Thyroid gland (tissue), 4 donors: ENCODE data around the gene ITGB1. TPM values are rescaled to one million over a fixed set of nuclear protein-coding genes. Genes with fewer than 3 reads are reported as not detected.

Experiments
- DNase-seq, 2 donors: peaks; one replicate each; pipeline ENCODE4 v3.0.0-alpha.2; 2019
- H3K27ac ChIP-seq, 3 donors: fragments of 200-600 bp; sonication (generic); 1 replicate in 2 of 3; 2 replicates in 1 of 3; pipeline ENCODE4 v1.5.1; 2016 to 2019; ENCODE audit warnings: mild to moderate bottlenecking in 1 of 3, moderate library complexity in 1 of 3
- H3K27me3 ChIP-seq: fragments of 200-600 bp; sonication (generic); one replicate; pipeline ENCODE4 v1.5.1; 2019
- H3K36me3 ChIP-seq, 2 donors: fragments of 200-600 bp; sonication (generic); one replicate each; pipeline ENCODE4 v1.5.1; 2016 to 2019
- H3K4me1 ChIP-seq, 2 donors: fragments of 200-600 bp; sonication (generic); one replicate each; pipeline ENCODE4 v1.5.1; 2017 to 2019
- H3K4me3 ChIP-seq, 3 donors: fragments of 200-600 bp; sonication (generic); replicated peaks in 1 of 3; 1 replicate in 2 of 3; 2 replicates in 1 of 3; pipeline ENCODE4 v1.5.1; 2016; ENCODE audit warnings: mild to moderate bottlenecking in 1 of 3
- H3K9me3 ChIP-seq: fragments of 200-600 bp; sonication (generic); one replicate; pipeline ENCODE4 v1.5.1; 2017
- CTCF ChIP-seq, 6 experiments: fragments of 200-600 bp in 3 of 6; fragments of 450-650 bp in 3 of 6; sonication (generic) in 3 of 6; IDR thresholded peaks; one replicate each; pipeline ENCODE4 v1.5.1; 2016 to 2019; ENCODE audit warnings: antibody characterized with exemption in 6 of 6, mild to moderate bottlenecking in 2 of 6, inconsistent platforms in 1 of 6, moderate library complexity in 1 of 6
- POLR2A ChIP-seq, 2 donors: fragments of 450-650 bp; IDR thresholded peaks; one replicate each; pipeline ENCODE4 v1.6.1; 2017; ENCODE audit warnings: antibody characterized with exemption in 2 of 2, mild to moderate bottlenecking in 2 of 2, moderate library complexity in 1 of 2
- WGBS, 2 donors: methylation state at CpG; one replicate each; pipeline ENCODE4 v1.1.5; 2017; 5-methylcytosine and 5-hydroxymethylcytosine counted together
- intact Hi-C: fragments of 100-400 bp; cut with DNase I; formaldehyde crosslinking; loops from one replicate; pipeline ENCODE4 v1.15.1; 2023
- total RNA-seq, 4 donors: library from RNA; depleted of rRNA; stranded (reverse); fragments of >200 nt; gene quantifications; one replicate each; pipeline ENCODE4 v1.2.3, GENCODE V29; 2016

The ITGB1 gene
- 100 to 1,000 TPM; 264 to 699 (median 417) TPM for total RNA-seq

- peaks cover 44 to 54% of the 10 kb centered on the region in 2 donors for H3K4me1 ChIP-seq
- TF ChIP-seq POLR2A (IDR thresholded peaks at IDR 0.05): peak; percentile 66 to 97
- TF ChIP-seq CTCF (IDR thresholded peaks at IDR 0.05): no peak
- peak; percentile 97 to 98 for DNase-seq
- H3K27ac ChIP-seq: peak within 1 kb of the TSS; percentile 81 to 96 (median 95)
- WGBS, 2 donors: 0% methylated on average over 13 to 47 of the region's 94 CpGs
- no peaks in the 10 kb centered on the region for H3K9me3 ChIP-seq
- intact Hi-C loops: no loop called here
- peak within 1 kb of the TSS; percentile 63 to 96 (median 93) for H3K4me3 ChIP-seq
- H3K27me3 ChIP-seq: no peaks in the 10 kb centered on the region
- H3K36me3 ChIP-seq: no peaks in the 10 kb centered on the region
Measured at GRCh38 chr10:32958085-32959005, at the start of gene ITGB1. Gene ITGB1 (minus strand): TSS chr10:32958230. CDS start chr10:32935558, 22,672 bp downstream.

GRCh38 chr10:33006342-33006887 is 48.4 kb upstream of the ITGB1 start:
- 88 to 91% methylated on average over 11 of the region's 11 CpGs for WGBS, 2 donors
- no peaks in the 10 kb centered on the region for H3K27me3 ChIP-seq
- intact Hi-C loops: no loop called here
- no peaks in the 10 kb centered on the region for H3K9me3 ChIP-seq
- H3K36me3 ChIP-seq: no peaks in the 10 kb centered on the region
- DNase-seq: no peak
- H3K27ac ChIP-seq: peak overlapping the region in 1 of 3 donors; percentile 72
- peaks cover 0 to 2% of the 10 kb centered on the region in 2 donors for H3K4me1 ChIP-seq
- H3K4me3 ChIP-seq: no peak overlapping the region
- TF ChIP-seq POLR2A (IDR thresholded peaks at IDR 0.05): no peak
- TF ChIP-seq CTCF (IDR thresholded peaks at IDR 0.05): no peak

- Histone ChIP-seq H3K4me3 (peak overlapping the region in 2 of 3 donors; percentile 8 to 15), H3K27ac (peak overlapping the region; percentile 7 to 72 (median 24)), H3K36me3 (no peaks in the 10 kb centered on the region), H3K9me3 (no peaks in the 10 kb centered on the region), H3K4me1 (peaks cover 0 to 2% of the 10 kb centered on the region in 2 donors), H3K27me3 (no peaks in the 10 kb centered on the region)
- 15 to 17% methylated on average over 17 to 28 of the region's 34 CpGs for WGBS, 2 donors
- TF ChIP-seq POLR2A (IDR thresholded peaks at IDR 0.05) (peak in 1 of 2 donors; percentile 26), CTCF (IDR thresholded peaks at IDR 0.05) (no peak)
- peak; percentile 42 to 47 for DNase-seq
- intact Hi-C loops: no loop called here
Measured at GRCh38 chr10:33005322-33006301, 47.6 kb upstream of the ITGB1 start.

GRCh38 chr10:33001908-33002492 is 44.0 kb upstream of the ITGB1 start:
- Histone ChIP-seq H3K4me3 (no peak overlapping the region), H3K4me1 (peaks cover 0 to 14% of the 10 kb centered on the region in 2 donors), H3K9me3 (no peaks in the 10 kb centered on the region), H3K27me3 (no peaks in the 10 kb centered on the region), H3K36me3 (no peaks in the 10 kb centered on the region), H3K27ac (no peak overlapping the region)
- no peak for DNase-seq
- intact Hi-C loops: no loop called here
- 87 to 88% methylated on average over 4 of the region's 4 CpGs for WGBS, 2 donors
- TF ChIP-seq CTCF (IDR thresholded peaks at IDR 0.05) (no peak), POLR2A (IDR thresholded peaks at IDR 0.05) (no peak)
